ENCODE measurements around the gene LIN7A.

LIN7A gene, protein sequence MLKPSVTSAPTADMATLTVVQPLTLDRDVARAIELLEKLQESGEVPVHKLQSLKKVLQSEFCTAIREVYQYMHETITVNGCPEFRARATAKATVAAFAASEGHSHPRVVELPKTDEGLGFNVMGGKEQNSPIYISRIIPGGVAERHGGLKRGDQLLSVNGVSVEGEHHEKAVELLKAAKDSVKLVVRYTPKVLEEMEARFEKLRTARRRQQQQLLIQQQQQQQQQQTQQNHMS

DNA sequence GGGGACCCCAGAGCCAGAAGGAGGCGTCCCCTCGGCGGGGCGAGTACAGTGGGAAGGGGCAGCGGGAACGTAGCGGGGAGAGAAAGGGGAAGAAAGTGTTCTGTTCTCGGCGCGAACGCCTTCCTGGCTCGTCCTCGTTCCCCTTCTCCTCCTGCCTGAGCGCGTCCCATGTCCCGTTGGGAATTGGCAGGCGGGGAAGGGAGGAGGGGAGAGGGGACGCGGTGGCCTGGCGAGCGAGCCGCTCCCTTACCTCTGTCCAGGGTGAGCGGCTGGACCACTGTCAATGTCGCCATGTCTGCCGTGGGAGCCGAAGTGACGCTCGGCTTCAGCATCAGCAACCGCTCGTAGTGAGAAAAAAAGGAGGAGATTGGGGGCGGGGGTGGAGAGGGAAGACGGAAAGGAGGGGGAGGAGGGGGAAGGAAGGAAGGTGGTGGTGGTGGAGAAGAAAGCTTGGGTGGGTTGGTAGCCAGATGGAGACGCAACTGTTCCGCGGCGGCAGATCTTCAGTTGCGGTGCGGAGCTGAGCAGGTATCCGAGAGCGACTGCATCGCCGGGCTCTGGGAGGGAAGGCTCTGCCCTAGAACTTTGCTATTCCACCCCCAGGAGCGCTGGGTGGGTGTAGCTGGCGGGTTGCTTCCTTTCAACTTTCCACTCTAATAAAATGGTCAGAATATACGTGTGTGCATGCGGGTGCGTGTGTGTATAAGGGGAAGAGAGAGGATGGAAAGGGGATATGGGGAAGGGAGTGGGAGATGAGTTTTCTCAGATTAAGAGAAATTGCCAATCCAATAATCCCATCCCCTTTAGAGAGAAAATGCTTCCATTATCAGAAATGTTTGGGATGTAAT lies at the start of gene LIN7A:
TSS of gene LIN7A (minus strand) at position 544 of the 848 bp plus-strand sequence. CDS start at position 332, 212 bp downstream.
- Histone ChIP-seq H3K27me3 (ENCODE audit: insufficient read depth, low read length, poor library complexity, severe bottlenecking) (no peaks in the 10 kb centered on the region), H2AFZ (ENCODE audit: low read length) (no peak within 1 kb of the TSS), H3K9me2 (replicated peaks; ENCODE audit: low read depth, low read length) (no peaks in the 10 kb centered on the region), H3K9me3 (ENCODE audit: insufficient read depth, low read depth, low read length) (no peaks in the 10 kb centered on the region), H4K20me1 (ENCODE audit: insufficient read depth, low read length, poor library complexity, severe bottlenecking) (no peaks in the 10 kb centered on the region), H3K4me1 (ENCODE audit: insufficient read depth, low read length, poor library complexity, severe bottlenecking) (no peaks in the 10 kb centered on the region), H3K4me3 (ENCODE audit: low read length, poor library complexity, severe bottlenecking) (no peak within 1 kb of the TSS), H3K4me2 (ENCODE audit: low read depth, low read length, poor library complexity, severe bottlenecking) (no peak within 1 kb of the TSS), H3K9ac (ENCODE audit: low read depth, low read length, poor library complexity, severe bottlenecking) (no peak within 1 kb of the TSS), H3F3A (ENCODE audit: low read depth) (no peaks in the 10 kb centered on the region), H3K36me3 (ENCODE audit: insufficient read depth, low read length) (no peaks in the 10 kb centered on the region), H3K79me2 (ENCODE audit: insufficient read depth, low read length) (no peaks in the 10 kb centered on the region)
- no peak for TF ChIP-seq EZH2phosphoT487 (IDR thresholded peaks at IDR 0.05; ENCODE audit: borderline replicate concordance)

GRCh38 chr12:80986224-80986623 lies 48.5 kb upstream of the LIN7A start:
- H3F3A ChIP-seq (ENCODE audit: low read depth) = no peaks in the 10 kb centered on the region

DNA sequence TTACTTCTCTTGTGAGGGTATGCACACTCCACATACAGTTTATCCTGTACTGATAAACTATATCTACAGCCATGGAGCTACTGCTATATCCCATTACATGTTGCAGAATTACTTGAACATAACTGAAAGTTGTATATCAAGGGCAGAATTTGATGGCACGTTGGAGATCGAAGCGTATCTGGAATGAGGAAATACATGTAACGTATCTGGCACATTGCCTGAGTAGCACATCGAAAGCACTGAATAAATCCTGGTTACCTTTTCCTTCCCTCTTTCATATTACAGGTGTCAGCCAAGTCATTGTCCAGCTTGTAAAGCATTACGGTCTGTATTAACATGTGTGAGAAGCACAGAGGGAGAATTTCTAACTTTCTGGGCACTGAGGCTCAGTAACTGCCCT lies 42.1 kb upstream of the LIN7A start:
- TF ChIP-seq, protein P1, sequence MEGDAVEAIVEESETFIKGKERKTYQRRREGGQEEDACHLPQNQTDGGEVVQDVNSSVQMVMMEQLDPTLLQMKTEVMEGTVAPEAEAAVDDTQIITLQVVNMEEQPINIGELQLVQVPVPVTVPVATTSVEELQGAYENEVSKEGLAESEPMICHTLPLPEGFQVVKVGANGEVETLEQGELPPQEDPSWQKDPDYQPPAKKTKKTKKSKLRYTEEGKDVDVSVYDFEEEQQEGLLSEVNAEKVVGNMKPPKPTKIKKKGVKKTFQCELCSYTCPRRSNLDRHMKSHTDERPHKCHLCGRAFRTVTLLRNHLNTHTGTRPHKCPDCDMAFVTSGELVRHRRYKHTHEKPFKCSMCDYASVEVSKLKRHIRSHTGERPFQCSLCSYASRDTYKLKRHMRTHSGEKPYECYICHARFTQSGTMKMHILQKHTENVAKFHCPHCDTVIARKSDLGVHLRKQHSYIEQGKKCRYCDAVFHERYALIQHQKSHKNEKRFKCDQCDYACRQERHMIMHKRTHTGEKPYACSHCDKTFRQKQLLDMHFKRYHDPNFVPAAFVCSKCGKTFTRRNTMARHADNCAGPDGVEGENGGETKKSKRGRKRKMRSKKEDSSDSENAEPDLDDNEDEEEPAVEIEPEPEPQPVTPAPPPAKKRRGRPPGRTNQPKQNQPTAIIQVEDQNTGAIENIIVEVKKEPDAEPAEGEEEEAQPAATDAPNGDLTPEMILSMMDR (conservative IDR thresholded peaks at IDR 0.05; ENCODE audit: low read length) = no peak
- TF ChIP-seq EZH2phosphoT487 (IDR thresholded peaks at IDR 0.05; ENCODE audit: borderline replicate concordance) = no peak
- no peaks in the 10 kb centered on the region for H3K9me2 ChIP-seq (replicated peaks; ENCODE audit: low read depth, low read length)
- no peaks in the 10 kb centered on the region for H3K79me2 ChIP-seq (ENCODE audit: insufficient read depth, low read length)
- no peaks in the 10 kb centered on the region for H3K36me3 ChIP-seq (ENCODE audit: insufficient read depth, low read length)
- no peaks in the 10 kb centered on the region for H3K27me3 ChIP-seq (ENCODE audit: insufficient read depth, low read length, poor library complexity, severe bottlenecking)
- no peak overlapping the region for H3K4me2 ChIP-seq (ENCODE audit: low read depth, low read length, poor library complexity, severe bottlenecking)
- H2AFZ ChIP-seq (ENCODE audit: low read length) = no peak overlapping the region
- no peak overlapping the region for H3K4me3 ChIP-seq (ENCODE audit: low read length, poor library complexity, severe bottlenecking)
- no peaks in the 10 kb centered on the region for H3F3A ChIP-seq (ENCODE audit: low read depth)
- H3K4me1 ChIP-seq (ENCODE audit: insufficient read depth, low read length, poor library complexity, severe bottlenecking) = no peaks in the 10 kb centered on the region
- no peak overlapping the region for H3K9ac ChIP-seq (ENCODE audit: low read depth, low read length, poor library complexity, severe bottlenecking)
- no peaks in the 10 kb centered on the region for H3K9me3 ChIP-seq (ENCODE audit: insufficient read depth, low read depth, low read length)
- H4K20me1 ChIP-seq (ENCODE audit: insufficient read depth, low read length, poor library complexity, severe bottlenecking) = no peaks in the 10 kb centered on the region

More at GRCh38 chr12:80986224-80986623, 48.5 kb upstream of the LIN7A start:
- Histone ChIP-seq H2AFZ (ENCODE audit: low read length) (no peak overlapping the region), H4K20me1 (ENCODE audit: insufficient read depth, low read length, poor library complexity, severe bottlenecking) (no peaks in the 10 kb centered on the region), H3K4me3 (ENCODE audit: low read length, poor library complexity, severe bottlenecking) (no peak overlapping the region), H3K36me3 (ENCODE audit: insufficient read depth, low read length) (no peaks in the 10 kb centered on the region), H3K4me1 (ENCODE audit: insufficient read depth, low read length, poor library complexity, severe bottlenecking) (no peaks in the 10 kb centered on the region), H3K79me2 (ENCODE audit: insufficient read depth, low read length) (no peaks in the 10 kb centered on the region), H3K9me3 (ENCODE audit: insufficient read depth, low read depth, low read length) (no peaks in the 10 kb centered on the region), H3K4me2 (ENCODE audit: low read depth, low read length, poor library complexity, severe bottlenecking) (no peak overlapping the region), H3K9me2 (replicated peaks; ENCODE audit: low read depth, low read length) (no peaks in the 10 kb centered on the region), H3K27me3 (ENCODE audit: insufficient read depth, low read length, poor library complexity, severe bottlenecking) (no peaks in the 10 kb centered on the region), H3K9ac (ENCODE audit: low read depth, low read length, poor library complexity, severe bottlenecking) (no peak overlapping the region)
- TF ChIP-seq EZH2phosphoT487 (IDR thresholded peaks at IDR 0.05; ENCODE audit: borderline replicate concordance) = no peak
- TF ChIP-seq, protein P1 (conservative IDR thresholded peaks at IDR 0.05; ENCODE audit: low read length) = no peak
